HepG2 (cell line): ENCODE data around the gene PRTN3. TPM values are rescaled to one million over a fixed set of nuclear protein-coding genes. Genes with fewer than 3 reads are reported as not detected.

Experiments used
- CTCF ChIP-seq: sonication (generic); formaldehyde crosslinking; IDR thresholded peaks from 2 replicates; pipeline ENCODE4 v1.5.0; 2020; ENCODE audit warnings: mild to moderate bottlenecking, missing genetic modification reagents, moderate library complexity
- HBP1 ChIP-seq: IDR thresholded peaks from 2 replicates; pipeline ENCODE4 v1.6.1; 2016; ENCODE audit warnings: low read depth, control low read depth
- HCFC1 ChIP-seq: fragments of 150-350 bp; IDR thresholded peaks from 2 replicates; pipeline ENCODE4 v1.6.1; 2014; ENCODE audit warnings: low read depth, low read length
- NFYB ChIP-seq: sonication (generic); formaldehyde crosslinking; IDR thresholded peaks from 2 replicates; pipeline ENCODE4 v1.4.0; 2020; ENCODE audit warnings: missing genetic modification reagents
- PAF1 ChIP-seq: IDR thresholded peaks from 2 replicates; pipeline ENCODE4 v1.6.1; 2016; ENCODE audit warnings: missing genetic modification reagents, missing compliant biosample characterization
- RBM39 ChIP-seq: fragments of 200-400 bp; formaldehyde crosslinking; IDR thresholded peaks from one replicate; pipeline ENCODE4 v1.6.1; 2018; ENCODE audit warnings: antibody characterized with exemption, mild to moderate bottlenecking, low read depth, low read length; ENCODE audit not compliant: poor library complexity, severe bottlenecking
- RCOR2 ChIP-seq: IDR thresholded peaks from 2 replicates; pipeline ENCODE4 v1.6.1; 2016; ENCODE audit warnings: missing biosample characterization, missing genetic modification reagents
- SETDB1 ChIP-seq: sonication (generic); formaldehyde crosslinking; IDR thresholded peaks from 2 replicates; pipeline ENCODE4 v1.5.1; 2020; ENCODE audit warnings: missing genetic modification reagents, mild to moderate bottlenecking, borderline replicate concordance
- SMC3 ChIP-seq: IDR thresholded peaks from 2 replicates; pipeline ENCODE4 v1.6.1; 2011; ENCODE audit warnings: low read length, improper control_type of control experiment
- SOX13 ChIP-seq, 3 experiments: fragments of 450-650 bp in 1 of 3; sonication (generic) in 1 of 3; formaldehyde crosslinking in 1 of 3; IDR thresholded peaks in 2 of 3; conservative IDR thresholded peaks in 1 of 3; 2 replicates each; pipeline versions ENCODE4 v1.5.0 to v1.6.1; 2016 to 2020; ENCODE audit warnings: antibody characterized with exemption in 1 of 3, mild to moderate bottlenecking in 1 of 3, missing compliant biosample characterization in 1 of 3, missing genetic modification reagents in 1 of 3, moderate library complexity in 1 of 3
- U2AF2 ChIP-seq: fragments of 200-400 bp; formaldehyde crosslinking; IDR thresholded peaks from 2 replicates; pipeline ENCODE4 v1.6.1; 2017; ENCODE audit warnings: low read depth, mild to moderate bottlenecking, low read length
- USF2 ChIP-seq, 2 experiments: sonication (generic) in 1 of 2; formaldehyde crosslinking in 1 of 2; IDR thresholded peaks; 2 replicates each; pipeline versions ENCODE4 v1.5.1 to v1.6.1; 2011 to 2020; ENCODE audit warnings: borderline replicate concordance in 1 of 2, low read depth in 1 of 2, low read length in 1 of 2, mild to moderate bottlenecking in 1 of 2, missing genetic modification reagents in 1 of 2, moderate library complexity in 1 of 2
- ZNF180 ChIP-seq: sonication (generic); formaldehyde crosslinking; IDR thresholded peaks from 2 replicates; pipeline ENCODE4 v1.4.0; 2020; ENCODE audit warnings: low read depth, missing genetic modification reagents, borderline replicate concordance
- ZNF557 ChIP-seq: sonication (generic); formaldehyde crosslinking; IDR thresholded peaks from 2 replicates; pipeline ENCODE4 v1.4.0; 2020; ENCODE audit warnings: missing genetic modification reagents
- ZNF609 ChIP-seq: sonication (generic); formaldehyde crosslinking; IDR thresholded peaks from 2 replicates; pipeline ENCODE4 v1.4.0; 2020; ENCODE audit warnings: mild to moderate bottlenecking, missing genetic modification reagents, borderline replicate concordance
- ZNF660 ChIP-seq: sonication (generic); formaldehyde crosslinking; IDR thresholded peaks from 2 replicates; pipeline ENCODE4 v1.5.1; 2020; ENCODE audit warnings: mild to moderate bottlenecking, low read depth, missing genetic modification reagents, borderline replicate concordance
- ZNF747 ChIP-seq: sonication (generic); formaldehyde crosslinking; IDR thresholded peaks from 2 replicates; pipeline ENCODE4 v1.8.1; 2023; ENCODE audit warnings: missing genetic modification reagents, mild to moderate bottlenecking, borderline replicate concordance
- polyA plus RNA-seq, 8 experiments: library from polyadenylated mRNA; depleted of rRNA in 3 of 8; stranded (reverse) in 7 of 8; unstranded in 1 of 8; fragments of >200 nt; fragmentation: Illumina TruSeq in 4 of 8; extraction: Trizol in 4 of 8; gene quantifications; 2 replicates each; pipeline versions ENCODE4 v1.2.1 to v1.2.3, GENCODE V29; 2011 to 2016; ENCODE audit warnings: low read depth in 4 of 8, missing spikeins in 1 of 8, mixed read lengths in 1 of 8; ENCODE audit not compliant: insufficient read depth in 1 of 8
- total RNA-seq, 5 experiments: library from RNA; depleted of rRNA; stranded (reverse); fragments of >200 nt; fragmentation: Illumina TruSeq; extraction: Trizol; gene quantifications; 2 replicates each; pipeline ENCODE4 v1.2.3, GENCODE V29; 2016; ENCODE audit warnings: low read depth in 1 of 5

The PRTN3 gene
- total and polyA plus RNA-seq, 2 of the 13 experiments (the other 11 are each of a cell fraction or from before 2014, with no cell fraction given): not detected

GRCh38 chr19:892894-893689, 52.3 kb downstream of the PRTN3 start, which contains the start of the genes MED16 and RNU6-9 (continued):
- TF ChIP-seq ZNF180 (CRISPR knock-in tag): no peak
- TF ChIP-seq ZNF609: no peak
- TF ChIP-seq ZNF660 (CRISPR knock-in tag): no peak
- no peak for TF ChIP-seq NFYB (CRISPR knock-in tag)
- no peak for TF ChIP-seq SOX13 (IDR thresholded peaks at IDR 0.05)
- TF ChIP-seq SOX13 (CRISPR knock-in tag; conservative IDR thresholded peaks at IDR 0.05 in 1 of 2, IDR thresholded peaks at IDR 0.05 in 1 of 2): no peak
- TF ChIP-seq CTCF (CRISPR knock-in tag): no peak
- TF ChIP-seq ZNF557 (CRISPR knock-in tag): no peak
- TF ChIP-seq ZNF747 (CRISPR knock-in tag): no peak
- no peak for TF ChIP-seq SETDB1
- no peak for TF ChIP-seq SMC3
- no peak for TF ChIP-seq USF2 (IDR thresholded peaks at IDR 0.05; ENCODE audit: low read depth, low read length)
- TF ChIP-seq USF2 (CRISPR knock-in tag; IDR thresholded peaks at IDR 0.05; ENCODE audit: borderline replicate concordance): no peak; the same call in 1 of the 2 replicates
- TF ChIP-seq U2AF2: no peak
- no peak for TF ChIP-seq PAF1 (CRISPR knock-in tag)
- no peak for TF ChIP-seq HCFC1
- TF ChIP-seq RBM39: peak; percentile 50
- peak; percentile 73; the same call in 1 of the 2 replicates for TF ChIP-seq HBP1 (CRISPR knock-in tag)
- no peak for TF ChIP-seq RCOR2 (CRISPR knock-in tag)
